DND-41 (cell line): ENCODE data around the gene TMEM270.

ENCODE experiments used
- CTCF ChIP-seq: IDR thresholded peaks from 2 replicates; pipeline ENCODE4 v1.5.1; 2012; ENCODE audit warnings: borderline replicate concordance, low read length, moderate library complexity, mild to moderate bottlenecking; ENCODE audit not compliant: poor library complexity, severe bottlenecking; ENCODE audit errors: extremely low read depth
- EZH2 ChIP-seq: IDR thresholded peaks from 3 replicates; pipeline ENCODE4 v1.6.1; 2012; ENCODE audit warnings: borderline replicate concordance, low read depth, mild to moderate bottlenecking, moderate library complexity, low read length, inconsistent platforms; ENCODE audit not compliant: severe bottlenecking

GRCh38 chr7:73844131-73844547 lies 16.8 kb upstream of the TMEM270 start:
- TF ChIP-seq CTCF (no peak), EZH2 (no peak)
